ENCODE results near the gene PDE8A. TPM values are rescaled to one million over a fixed set of nuclear protein-coding genes. Genes with fewer than 3 reads are reported as not detected.
"Not testable (repeated sequence)": the region's sequence is repeated elsewhere in the genome, so short reads cannot be mapped to it uniquely, and the experiment has no call there.

PDE8A gene
- total and polyA plus RNA-seq, 2 donors (not counting 1 experiment from before 2014, with no cell fraction given) = 17.4 to 51.1 TPM

DNA sequence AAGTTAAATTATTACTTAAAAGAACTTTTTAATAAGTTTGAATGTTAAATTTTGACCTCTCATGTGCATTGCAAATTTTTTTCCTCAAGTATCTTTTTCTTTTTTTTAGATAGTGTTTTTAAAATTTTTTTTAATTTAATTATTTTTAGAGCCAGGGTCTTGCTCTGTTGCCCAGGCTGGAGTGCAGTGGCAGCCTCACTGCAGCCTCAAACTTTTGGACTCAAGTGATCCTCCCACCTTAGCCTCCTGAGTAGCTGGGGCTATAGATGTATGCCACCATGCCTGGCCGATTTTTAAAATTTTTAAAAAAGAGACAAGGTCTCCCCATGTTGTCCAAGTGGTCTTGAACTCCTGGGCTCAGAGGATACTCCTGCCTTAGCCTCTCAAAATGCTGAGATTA lies 14.4 kb downstream of the PDE8A start:
- H3K27me3 Mint-ChIP-seq = no peaks in the 10 kb centered on the region
- Histone ChIP-seq H3K36me3 (replicated peaks in 1 of 2; ENCODE audit: control extremely low read depth in 1 of 2, control insufficient read depth in 1 of 2, extremely low read depth in 1 of 2, insufficient read depth in 2 of 2, low read length in 1 of 2) (no peaks in the 10 kb centered on the region), H3K4me3 (ENCODE audit: control extremely low read depth in 1 of 5, extremely low read depth in 1 of 5, insufficient read depth in 1 of 5, low read depth in 2 of 5, low read length in 4 of 5) (no peak overlapping the region), H3K4me2 (replicated peaks; ENCODE audit: low read depth, low read length, poor library complexity, severe bottlenecking) (no peak overlapping the region), H3K9me3 (ENCODE audit: control extremely low read depth in 1 of 3, control insufficient read depth in 2 of 3, insufficient read depth in 1 of 3, low read length in 2 of 3) (no peaks in the 10 kb centered on the region), H3K9ac (ENCODE audit: low read length) (no peak overlapping the region), H3K79me2 (ENCODE audit: control insufficient read depth, insufficient read depth, low read length) (peaks cover 97% of the 10 kb centered on the region), H4K20me1 (ENCODE audit: control insufficient read depth, insufficient read depth, low read length, poor library complexity, severe bottlenecking) (peaks cover 31% of the 10 kb centered on the region), H3K27me3 (replicated peaks in 1 of 4; ENCODE audit: control extremely low read depth in 1 of 4, control insufficient read depth in 3 of 4, insufficient read depth in 4 of 4, low read length in 3 of 4) (no peaks in the 10 kb centered on the region), H2AFZ (ENCODE audit: insufficient read depth, low read depth, low read length, poor library complexity, severe bottlenecking) (no peak overlapping the region), H3K27ac (ENCODE audit: low read length in 2 of 2) (no peak overlapping the region), H3K4me1 (ENCODE audit: control insufficient read depth in 2 of 2, insufficient read depth in 2 of 2, low read length in 2 of 2) (peaks cover 12 to 14% of the 10 kb centered on the region in 2 donors)
- H3K4me3 Mint-ChIP-seq = no peak overlapping the region
- no peak for ATAC-seq (ENCODE audit: low read depth)
- 86% methylated on average over 1 of the region's 1 CpG for WGBS (ENCODE audit: insufficient coverage)
- DNase-seq = no peak
- TF ChIP-seq, protein P1, sequence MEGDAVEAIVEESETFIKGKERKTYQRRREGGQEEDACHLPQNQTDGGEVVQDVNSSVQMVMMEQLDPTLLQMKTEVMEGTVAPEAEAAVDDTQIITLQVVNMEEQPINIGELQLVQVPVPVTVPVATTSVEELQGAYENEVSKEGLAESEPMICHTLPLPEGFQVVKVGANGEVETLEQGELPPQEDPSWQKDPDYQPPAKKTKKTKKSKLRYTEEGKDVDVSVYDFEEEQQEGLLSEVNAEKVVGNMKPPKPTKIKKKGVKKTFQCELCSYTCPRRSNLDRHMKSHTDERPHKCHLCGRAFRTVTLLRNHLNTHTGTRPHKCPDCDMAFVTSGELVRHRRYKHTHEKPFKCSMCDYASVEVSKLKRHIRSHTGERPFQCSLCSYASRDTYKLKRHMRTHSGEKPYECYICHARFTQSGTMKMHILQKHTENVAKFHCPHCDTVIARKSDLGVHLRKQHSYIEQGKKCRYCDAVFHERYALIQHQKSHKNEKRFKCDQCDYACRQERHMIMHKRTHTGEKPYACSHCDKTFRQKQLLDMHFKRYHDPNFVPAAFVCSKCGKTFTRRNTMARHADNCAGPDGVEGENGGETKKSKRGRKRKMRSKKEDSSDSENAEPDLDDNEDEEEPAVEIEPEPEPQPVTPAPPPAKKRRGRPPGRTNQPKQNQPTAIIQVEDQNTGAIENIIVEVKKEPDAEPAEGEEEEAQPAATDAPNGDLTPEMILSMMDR (IDR thresholded peaks at IDR 0.05) = no peak
- TF ChIP-seq EZH2 (IDR thresholded peaks at IDR 0.05; ENCODE audit: borderline replicate concordance, insufficient read depth, low read depth, low read length, poor library complexity, severe bottlenecking) = no peak
- intact Hi-C loops (cut with micrococcal nuclease) = no loop called here
- no peaks in the 10 kb centered on the region for H3K9me3 Mint-ChIP-seq (ENCODE audit: insufficient read depth)
- ChIA-PET POLR2A (no interaction called here), CTCF (no interaction called here)
- no peak overlapping the region for H3K27ac Mint-ChIP-seq
- peaks cover 28% of the 10 kb centered on the region for H3K4me1 Mint-ChIP-seq

DNA sequence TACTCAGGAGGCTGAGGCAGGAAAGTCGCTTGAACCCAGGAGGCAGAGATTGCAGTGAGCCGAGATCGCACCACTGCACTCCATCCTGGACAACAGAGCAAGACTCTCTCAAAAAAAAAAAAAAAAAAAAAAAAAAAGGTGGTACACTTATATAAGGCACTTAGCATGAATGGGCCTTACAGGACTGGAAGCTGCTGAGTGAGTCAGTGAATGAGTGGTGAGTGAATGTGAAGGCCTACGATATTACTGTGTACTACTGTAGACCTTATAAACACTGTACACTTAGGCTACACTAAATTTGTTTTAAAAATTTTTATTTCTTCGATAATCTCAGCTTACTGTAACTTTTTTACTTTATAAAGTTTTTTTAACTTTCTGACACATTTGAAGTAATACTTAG lies 15.1 kb downstream of the PDE8A start:
- ChIA-PET CTCF (interaction anchor here (0.8 to 1.1 kb wide), 2 partner anchors 9 to 17 kb away, joined by 3 read pairs; no protein-coding TSS in a partner anchor), POLR2A (interaction anchor here (0.6 kb wide), 1 partner anchor 362 kb away, joined by 4 read pairs; no protein-coding TSS in a partner anchor)
- H3K4me1 Mint-ChIP-seq = peaks cover 27% of the 10 kb centered on the region
- H3K27ac Mint-ChIP-seq; H3K4me3 ChIP-seq (ENCODE audit: control extremely low read depth in 1 of 5, extremely low read depth in 1 of 5, insufficient read depth in 1 of 5, low read depth in 2 of 5, low read length in 4 of 5); H3K9ac ChIP-seq (ENCODE audit: low read length); H3K36me3 ChIP-seq (replicated peaks in 1 of 2; ENCODE audit: control extremely low read depth in 1 of 2, control insufficient read depth in 1 of 2, extremely low read depth in 1 of 2, insufficient read depth in 2 of 2, low read length in 1 of 2); H3K27me3 ChIP-seq (replicated peaks in 1 of 4; ENCODE audit: control extremely low read depth in 1 of 4, control insufficient read depth in 3 of 4, insufficient read depth in 4 of 4, low read length in 3 of 4); DNase-seq; intact Hi-C loops (cut with micrococcal nuclease); H3K9me3 Mint-ChIP-seq (ENCODE audit: insufficient read depth); H3K4me2 ChIP-seq (replicated peaks; ENCODE audit: low read depth, low read length, poor library complexity, severe bottlenecking); H3K4me3 Mint-ChIP-seq; ATAC-seq (ENCODE audit: low read depth); H3K27me3 Mint-ChIP-seq; H3K9me3 ChIP-seq (ENCODE audit: control extremely low read depth in 1 of 3, control insufficient read depth in 2 of 3, insufficient read depth in 1 of 3, low read length in 2 of 3); H3K27ac ChIP-seq (ENCODE audit: low read length in 2 of 2); H2AFZ ChIP-seq (ENCODE audit: insufficient read depth, low read depth, low read length, poor library complexity, severe bottlenecking): not testable (repeated sequence)
- H3K79me2 ChIP-seq (ENCODE audit: control insufficient read depth, insufficient read depth, low read length) = peaks cover 98% of the 10 kb centered on the region
- peaks cover 6 to 12% of the 10 kb centered on the region in 2 donors for H3K4me1 ChIP-seq (ENCODE audit: control insufficient read depth in 2 of 2, insufficient read depth in 2 of 2, low read length in 2 of 2)
- peaks cover 35% of the 10 kb centered on the region for H4K20me1 ChIP-seq (ENCODE audit: control insufficient read depth, insufficient read depth, low read length, poor library complexity, severe bottlenecking)
- WGBS (ENCODE audit: insufficient coverage) = no CpG with 5 or more reads among the region's 5 CpGs

DNA sequence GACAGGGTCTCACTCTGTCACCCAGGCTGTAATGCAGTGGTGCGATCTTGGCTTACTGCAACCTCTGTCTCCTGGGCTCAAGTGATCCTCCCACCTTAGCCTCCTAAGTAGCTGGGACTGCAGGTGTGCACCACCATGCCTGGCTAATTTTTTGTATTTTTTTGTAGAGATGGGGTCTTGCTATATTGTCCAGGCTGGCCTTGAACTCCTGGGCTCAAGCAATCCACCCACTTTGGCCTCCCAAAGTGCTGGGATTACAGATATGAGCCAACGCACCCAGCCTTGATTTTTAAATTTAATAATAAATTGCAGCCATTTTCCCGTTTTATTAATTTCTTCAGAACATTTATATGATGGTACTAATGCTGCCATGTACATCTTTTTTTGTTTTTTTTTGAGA lies 15.6 kb downstream of the PDE8A start:
- intact Hi-C loops (cut with micrococcal nuclease); H3K4me2 ChIP-seq (replicated peaks; ENCODE audit: low read depth, low read length, poor library complexity, severe bottlenecking); H2AFZ ChIP-seq (ENCODE audit: insufficient read depth, low read depth, low read length, poor library complexity, severe bottlenecking); ATAC-seq (ENCODE audit: low read depth); H3K27ac ChIP-seq (ENCODE audit: low read length in 2 of 2); H3K4me3 ChIP-seq (ENCODE audit: control extremely low read depth in 1 of 5, extremely low read depth in 1 of 5, insufficient read depth in 1 of 5, low read depth in 2 of 5, low read length in 4 of 5); H3K27me3 Mint-ChIP-seq; H3K27me3 ChIP-seq (replicated peaks in 1 of 4; ENCODE audit: control extremely low read depth in 1 of 4, control insufficient read depth in 3 of 4, insufficient read depth in 4 of 4, low read length in 3 of 4); H3K9me3 Mint-ChIP-seq (ENCODE audit: insufficient read depth); H3K36me3 ChIP-seq (replicated peaks in 1 of 2; ENCODE audit: control extremely low read depth in 1 of 2, control insufficient read depth in 1 of 2, extremely low read depth in 1 of 2, insufficient read depth in 2 of 2, low read length in 1 of 2); H3K9me3 ChIP-seq (ENCODE audit: control extremely low read depth in 1 of 3, control insufficient read depth in 2 of 3, insufficient read depth in 1 of 3, low read length in 2 of 3); H3K9ac ChIP-seq (ENCODE audit: low read length); DNase-seq; H3K27ac Mint-ChIP-seq; H3K4me3 Mint-ChIP-seq: not testable (repeated sequence)
- CTCF ChIA-PET = interaction anchor here (0.8 to 1.1 kb wide), 2 partner anchors 8 to 17 kb away, joined by 3 read pairs; no protein-coding TSS in a partner anchor
- no CpG with 5 or more reads among the region's 3 CpGs for WGBS (ENCODE audit: insufficient coverage)
- POLR2A ChIA-PET = interaction anchor here (0.6 kb wide), 1 partner anchor 363 kb away, joined by 4 read pairs; no protein-coding TSS in a partner anchor
- H3K4me1 Mint-ChIP-seq = peaks cover 27% of the 10 kb centered on the region
- Histone ChIP-seq H3K4me1 (ENCODE audit: control insufficient read depth in 2 of 2, insufficient read depth in 2 of 2, low read length in 2 of 2) (peaks cover 2 to 11% of the 10 kb centered on the region in 2 donors), H4K20me1 (ENCODE audit: control insufficient read depth, insufficient read depth, low read length, poor library complexity, severe bottlenecking) (peaks cover 32% of the 10 kb centered on the region), H3K79me2 (ENCODE audit: control insufficient read depth, insufficient read depth, low read length) (peaks cover 98% of the 10 kb centered on the region)

Data from B cell (primary cell).